CD4-positive, alpha-beta T cell treated with Interleukin-2 at 100 ng/mL for 4 hours (primary cell): ENCODE data around the gene UBE2G2.
"Not testable (repeated sequence)": the region's sequence is repeated elsewhere in the genome, so short reads cannot be mapped to it uniquely, and the experiment has no call there.

Source experiments
- DNase-seq: peaks from one replicate; pipeline ENCODE4 v3.0.0-alpha.2; 2020; ENCODE audit warnings: low spot score

Gene UBE2G2

DNA sequence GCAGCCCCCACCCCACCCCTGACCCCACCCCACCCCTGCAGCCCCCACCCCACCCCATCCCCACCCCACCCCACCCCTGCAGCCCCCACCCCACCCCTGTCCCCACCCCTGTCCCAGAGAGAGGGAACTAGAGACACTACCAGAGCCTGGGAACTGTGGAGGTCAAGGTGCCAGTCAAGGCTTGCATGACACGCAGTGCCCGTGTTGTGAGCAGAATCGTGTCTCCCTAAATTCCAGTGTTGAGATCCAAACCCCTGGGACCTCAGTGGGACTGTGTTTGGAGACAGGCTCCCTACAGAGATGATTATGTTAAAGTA, 34.7 kb upstream of the UBE2G2 start:
- DNase-seq: no peak

DNA sequence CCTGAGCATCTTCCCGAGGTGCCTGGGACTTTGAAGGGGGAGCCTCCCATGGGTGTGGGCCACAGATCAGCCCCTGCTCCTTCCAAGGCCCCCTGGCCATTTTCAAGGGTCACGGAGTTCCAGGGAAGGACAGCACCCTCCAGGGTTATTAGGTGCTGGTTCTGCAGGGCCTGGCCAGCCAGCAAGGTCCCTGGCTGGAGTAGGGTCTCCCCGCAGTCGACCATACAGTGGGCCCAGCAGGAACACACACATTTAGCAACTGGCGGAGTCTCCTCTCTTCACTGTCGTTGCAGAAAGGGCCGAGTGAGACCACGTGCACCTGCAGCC, 34.0 kb upstream of the UBE2G2 start:
- DNase-seq: no peak

DNA sequence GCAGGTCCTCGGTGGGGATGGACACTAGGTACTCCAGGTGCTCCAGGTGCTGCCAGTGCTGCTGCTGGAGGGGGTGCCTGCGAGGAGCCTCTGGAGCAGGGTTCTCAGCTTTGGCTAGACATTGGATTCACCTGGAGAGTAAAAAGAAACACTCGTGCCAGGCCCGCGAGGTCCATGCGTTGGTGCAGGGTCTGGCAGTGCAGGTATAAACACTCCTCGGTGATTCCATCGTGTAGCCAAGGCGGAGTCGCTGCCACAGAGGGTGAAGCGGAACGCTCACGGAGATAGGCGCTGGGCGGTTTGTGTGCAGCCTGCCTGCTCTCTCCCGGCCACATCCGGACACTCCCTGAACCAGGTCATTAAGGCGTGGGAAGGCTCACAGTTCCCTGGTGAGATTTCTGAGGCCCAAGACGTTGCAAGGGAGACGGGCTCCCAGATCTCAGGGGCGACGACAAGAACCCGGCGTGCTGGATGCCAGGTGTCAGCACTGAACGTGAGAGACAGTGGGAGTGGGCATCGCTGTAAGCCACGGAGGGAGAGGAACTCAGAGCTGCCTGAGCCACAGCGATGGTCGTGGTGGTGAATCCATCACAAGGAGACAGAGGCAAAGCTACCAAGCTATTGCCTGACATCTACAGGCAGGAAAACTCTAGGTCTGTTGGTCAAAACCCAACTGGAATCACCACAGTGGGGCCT, 33.5 kb upstream of the UBE2G2 start:
- DNase-seq: no peak

DNA sequence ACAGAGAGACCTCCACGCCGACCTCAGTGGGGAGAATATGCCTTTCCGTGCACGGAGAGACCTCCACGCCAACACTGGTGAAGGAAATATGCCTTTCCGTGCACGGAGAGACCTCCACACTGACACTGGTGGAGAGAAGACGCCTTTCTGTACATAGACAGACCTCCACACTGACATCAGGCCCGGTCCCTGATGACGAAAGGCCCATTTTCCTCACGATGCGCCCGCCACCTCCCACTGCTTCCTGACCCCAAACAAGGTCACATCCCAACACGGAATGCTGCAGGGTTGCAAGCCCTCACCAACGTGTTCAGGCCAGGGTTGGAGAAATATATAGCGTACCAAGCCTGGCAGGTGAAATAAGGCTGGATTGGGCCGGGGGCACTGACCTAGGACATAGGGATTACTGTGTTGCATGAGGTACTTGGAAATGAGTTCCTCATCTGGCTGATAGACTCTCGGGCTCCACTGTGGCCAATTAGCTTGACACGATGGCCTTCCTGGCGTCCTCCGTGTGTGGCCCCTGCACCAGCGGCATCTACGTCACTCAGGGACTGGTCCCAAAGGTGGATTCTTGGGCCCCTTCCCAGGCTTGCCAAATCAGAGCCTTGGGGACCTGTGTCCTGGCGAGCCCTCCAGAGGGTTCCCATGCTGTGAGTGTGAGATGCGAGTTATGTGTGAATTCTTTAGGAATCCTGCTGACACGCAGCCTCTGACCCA, 32.8 kb upstream of the UBE2G2 start:
- DNase-seq: no peak

DNA sequence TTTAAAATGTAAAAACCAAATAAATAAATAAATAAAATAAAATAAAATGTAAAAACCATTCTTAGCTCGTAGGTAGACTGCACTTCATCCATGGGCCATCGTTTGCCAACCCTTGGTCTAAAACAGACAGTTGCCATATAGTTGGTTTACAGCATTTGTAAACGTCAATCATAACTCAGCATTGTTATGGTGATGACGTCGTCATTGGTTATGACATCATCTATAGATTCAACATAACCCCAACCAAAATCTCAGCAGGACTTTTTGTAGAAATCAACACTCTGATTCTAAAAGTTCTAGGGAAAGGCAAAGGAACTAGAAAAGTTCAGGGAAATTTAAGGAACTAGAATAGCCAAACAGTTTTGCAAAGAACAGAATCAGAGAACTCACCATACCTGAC, 32.0 kb upstream of the UBE2G2 start:
- DNase-seq: no peak

DNA sequence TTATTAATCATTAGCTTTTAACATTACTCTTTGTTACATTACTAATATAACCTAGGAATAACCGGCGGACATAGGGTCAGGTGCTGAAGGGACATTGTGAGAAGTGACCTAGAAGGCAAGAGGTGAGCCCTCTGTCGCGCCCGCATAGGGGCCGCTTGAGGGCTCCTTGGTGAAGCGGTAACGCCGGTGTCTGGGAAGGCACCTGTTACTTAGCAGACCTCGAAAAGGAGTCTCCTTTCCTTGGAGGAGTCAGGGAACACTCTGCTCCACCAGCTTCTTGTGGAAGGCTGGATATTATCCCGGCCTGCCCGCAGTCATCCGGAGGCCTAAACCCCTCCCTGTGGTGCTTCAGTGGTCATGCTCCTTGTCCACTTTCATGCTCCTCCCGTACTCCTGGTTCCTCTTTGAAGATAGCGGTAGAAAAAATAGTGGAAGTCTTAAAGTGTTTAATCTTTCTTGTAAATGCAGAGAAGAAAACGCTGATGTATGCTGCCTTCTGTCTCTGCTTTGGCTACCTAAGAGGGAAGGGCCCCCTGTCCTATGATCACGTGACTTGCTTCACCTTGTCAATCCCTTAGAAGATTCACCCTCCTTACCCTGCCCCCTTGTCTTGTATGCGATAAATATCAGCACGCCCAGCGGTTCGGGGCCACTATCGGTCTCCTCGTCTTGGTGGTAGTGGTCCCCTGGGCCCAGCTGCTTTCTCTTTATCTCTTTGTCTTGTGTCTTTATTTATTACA, 31.1 kb upstream of the UBE2G2 start:
- not testable (repeated sequence) for DNase-seq

DNA sequence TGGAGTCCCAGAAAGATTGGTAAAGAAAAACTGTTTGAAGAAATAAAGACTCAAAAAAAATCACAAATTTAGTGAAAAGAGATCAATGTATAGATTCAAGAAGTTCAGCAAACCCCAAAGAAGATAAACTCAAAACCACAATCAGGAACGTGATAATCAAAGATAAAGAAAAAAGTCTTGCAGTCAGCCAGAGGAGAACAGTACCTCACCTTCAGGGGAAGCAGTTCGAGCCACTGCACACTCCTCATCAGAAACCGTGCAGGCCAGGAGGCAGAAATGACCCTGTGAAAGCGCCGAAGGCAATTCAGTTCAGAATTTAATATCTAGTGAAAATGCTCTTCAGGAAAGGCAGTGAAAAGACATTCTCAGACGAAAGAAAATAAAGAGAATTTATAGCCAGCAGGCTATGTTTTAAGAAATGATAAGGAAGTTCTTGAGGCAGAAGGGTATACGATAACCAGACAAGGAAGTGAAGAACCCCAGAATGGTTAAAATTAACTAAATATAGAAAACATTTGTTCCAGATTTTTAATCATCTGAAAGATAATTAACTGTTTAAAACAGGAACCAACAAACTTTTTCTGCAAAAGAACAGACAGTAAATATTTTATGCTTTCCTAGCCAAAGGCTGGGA, 29.7 kb upstream of the UBE2G2 start:
- no peak for DNase-seq

DNA sequence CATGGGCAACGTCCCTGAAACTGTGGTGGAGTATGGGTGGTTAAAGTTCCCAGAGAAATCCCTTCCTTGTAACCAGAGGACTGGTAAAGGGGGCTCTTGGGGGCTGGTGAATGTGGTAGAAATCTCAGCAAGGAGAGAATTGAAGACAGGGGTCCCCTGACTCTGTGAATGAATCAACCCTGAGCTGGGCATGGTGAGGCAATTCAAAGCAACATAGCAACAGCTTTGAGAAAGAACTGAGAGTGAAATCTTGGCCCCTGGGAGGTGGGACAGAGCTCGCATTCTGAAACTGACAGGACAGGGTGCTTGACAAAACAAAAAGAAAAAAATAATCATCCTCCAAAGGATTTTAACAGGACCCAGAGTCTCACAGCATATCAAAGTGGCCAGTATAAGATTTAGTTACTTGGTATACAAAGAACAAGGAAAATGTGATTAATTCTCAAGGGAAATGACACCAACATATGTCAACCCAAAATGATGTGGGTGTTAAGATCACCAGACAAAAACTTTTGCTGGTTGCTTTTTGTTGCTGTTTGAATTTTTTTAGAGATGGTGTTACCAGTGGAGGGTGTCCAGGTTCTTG, 28.0 kb upstream of the UBE2G2 start:
- no peak for DNase-seq

DNA sequence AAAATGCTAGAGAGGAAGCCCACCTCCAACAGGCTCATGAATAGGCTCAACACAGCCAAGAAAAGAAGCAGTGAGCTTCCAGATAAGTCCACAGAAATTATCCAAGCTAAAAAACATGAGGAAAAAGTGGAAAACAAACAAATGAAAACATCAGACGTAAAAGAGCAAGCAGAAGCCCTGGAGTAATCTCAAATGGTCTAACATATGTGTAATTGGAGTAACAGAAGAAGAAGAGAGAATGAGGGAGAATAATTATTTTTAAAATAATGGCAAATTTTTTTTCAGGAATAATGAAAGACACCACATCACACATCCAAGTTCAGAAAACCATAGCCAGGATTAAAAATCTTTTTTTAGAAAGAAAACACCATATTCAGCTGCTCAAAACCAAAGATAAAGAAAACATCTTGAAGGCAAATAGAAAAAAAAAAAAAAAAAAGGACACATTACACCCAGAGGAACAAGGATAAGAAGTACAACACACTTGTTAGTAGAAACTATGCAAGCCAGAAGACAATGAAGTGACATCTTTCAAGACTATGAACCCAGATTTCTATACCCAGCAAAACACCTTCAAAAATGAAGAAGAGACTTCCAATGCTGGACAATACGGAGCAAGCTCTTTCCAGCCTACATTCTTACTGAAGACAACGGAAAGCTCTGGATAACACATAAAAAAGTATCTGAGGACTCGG, 26.9 kb upstream of the UBE2G2 start:
- DNase-seq: no peak

DNA sequence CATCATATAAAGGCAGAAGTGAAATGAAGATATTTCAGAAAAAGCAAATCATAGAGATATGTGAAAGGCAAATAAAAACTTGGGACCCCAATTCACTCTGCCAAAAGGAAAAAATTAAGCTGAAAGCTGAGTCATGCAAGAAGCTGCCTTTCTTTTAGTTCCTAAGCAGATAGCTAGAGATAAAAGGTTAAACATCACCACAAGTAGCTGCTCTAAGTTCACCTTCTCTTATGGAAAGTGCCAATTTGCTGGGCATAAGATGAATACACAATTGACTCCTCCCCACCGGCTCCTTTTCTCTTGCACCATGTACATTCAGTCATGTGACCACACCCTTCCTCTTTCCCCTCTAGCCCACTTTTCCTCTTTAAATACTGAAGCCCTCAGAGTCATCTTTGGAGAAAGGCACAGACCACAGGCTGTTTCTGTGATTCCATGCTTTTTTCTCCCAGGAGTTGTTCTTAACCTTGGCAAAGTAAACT, 21.6 kb upstream of the UBE2G2 start:
- no peak for DNase-seq

DNA sequence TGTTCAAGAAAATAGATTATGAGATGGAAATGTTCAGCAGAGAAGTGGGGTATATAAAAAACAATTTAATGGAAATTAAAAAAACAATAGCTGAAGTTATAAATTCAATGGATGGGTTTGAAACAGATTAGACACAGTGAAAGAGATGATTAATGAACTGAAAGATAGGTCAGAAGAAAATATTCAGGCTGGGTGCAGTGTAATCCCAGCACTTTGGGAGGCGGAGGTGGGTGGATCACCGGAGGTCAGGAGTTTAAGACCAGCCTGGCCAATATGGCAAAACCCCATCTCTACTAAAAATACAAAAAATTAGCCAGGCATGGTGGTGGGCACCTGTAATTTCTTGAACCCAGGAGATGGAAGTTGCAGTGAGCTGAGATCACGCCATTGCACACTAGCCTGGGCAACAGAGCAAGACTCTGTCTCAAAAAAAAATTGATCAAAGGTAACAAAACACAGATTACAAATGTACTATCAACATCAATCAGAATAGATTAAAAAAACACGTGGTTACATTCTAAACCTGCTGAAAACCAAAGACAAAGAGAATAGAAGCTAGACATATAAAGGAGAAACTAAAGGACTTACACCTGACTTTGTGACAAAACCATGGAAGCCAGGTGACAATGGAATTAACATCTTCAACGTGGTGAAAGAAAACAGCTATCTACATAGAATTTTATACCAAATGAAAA, 21.0 kb upstream of the UBE2G2 start:
- DNase-seq: no peak

DNA sequence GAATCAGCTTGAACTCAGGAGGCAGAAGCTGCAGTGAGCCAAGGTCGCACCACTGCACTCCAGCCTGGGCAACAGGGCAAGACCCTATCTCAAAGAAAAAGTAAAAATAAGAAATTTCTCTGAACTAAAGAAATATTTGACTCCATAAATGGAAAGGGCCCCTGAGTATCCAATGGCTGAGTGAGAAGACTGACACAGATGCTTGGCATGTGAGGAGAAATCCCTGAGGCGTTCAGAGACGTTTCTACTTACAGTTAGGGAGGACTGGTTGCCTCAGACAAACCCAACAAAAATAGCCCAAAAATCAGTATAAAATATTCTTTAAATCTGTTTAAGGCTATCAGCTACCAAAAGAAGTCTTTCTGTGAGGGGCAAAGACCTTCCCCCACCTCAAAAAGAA, 19.2 kb upstream of the UBE2G2 start:
- no peak for DNase-seq

DNA sequence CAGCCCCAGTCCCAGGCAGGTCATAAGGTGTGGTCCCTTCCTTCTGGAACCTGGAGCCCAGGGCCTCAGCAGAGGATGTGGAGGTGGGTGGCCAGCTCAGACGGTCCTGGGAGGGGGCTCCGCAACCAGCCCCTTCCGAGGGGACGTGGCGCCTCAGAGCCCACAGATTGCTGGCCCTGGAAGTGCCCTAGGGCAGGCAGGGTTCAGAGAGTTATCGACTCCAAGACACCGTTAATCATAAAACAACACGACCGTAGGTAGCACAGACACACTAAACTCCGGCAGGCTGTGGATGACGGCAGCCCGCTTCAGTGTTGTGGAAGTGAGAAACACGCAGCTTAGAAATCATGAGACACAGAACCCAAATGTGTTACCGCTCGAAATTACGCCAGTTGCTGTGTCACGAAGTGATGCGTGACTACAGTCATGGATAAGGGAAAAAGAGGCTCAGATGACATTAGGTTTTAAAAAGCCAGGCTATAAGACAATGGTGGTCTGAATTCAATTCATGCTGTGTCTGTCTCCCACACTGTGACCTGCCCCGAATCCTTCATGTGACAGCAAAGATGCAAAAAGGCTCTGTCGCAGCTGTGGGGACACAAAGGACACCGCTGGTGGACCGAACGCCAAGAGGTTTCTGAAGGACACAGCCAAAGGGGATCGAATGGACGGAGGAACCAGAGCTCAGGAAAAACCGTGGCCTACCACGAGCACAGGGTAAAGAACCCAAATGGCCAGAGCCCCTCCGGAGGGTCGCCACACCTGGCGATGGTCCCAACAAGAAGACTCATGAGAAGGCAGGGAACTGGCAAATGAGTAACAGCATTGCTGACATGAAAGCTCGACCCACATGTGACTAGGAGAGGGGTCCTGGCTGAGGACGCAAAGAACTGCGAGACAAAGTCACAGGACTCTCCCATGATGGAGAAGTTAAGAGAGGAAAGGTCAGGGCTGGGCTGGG, 17.9 kb upstream of the UBE2G2 start:
- no peak for DNase-seq

DNA sequence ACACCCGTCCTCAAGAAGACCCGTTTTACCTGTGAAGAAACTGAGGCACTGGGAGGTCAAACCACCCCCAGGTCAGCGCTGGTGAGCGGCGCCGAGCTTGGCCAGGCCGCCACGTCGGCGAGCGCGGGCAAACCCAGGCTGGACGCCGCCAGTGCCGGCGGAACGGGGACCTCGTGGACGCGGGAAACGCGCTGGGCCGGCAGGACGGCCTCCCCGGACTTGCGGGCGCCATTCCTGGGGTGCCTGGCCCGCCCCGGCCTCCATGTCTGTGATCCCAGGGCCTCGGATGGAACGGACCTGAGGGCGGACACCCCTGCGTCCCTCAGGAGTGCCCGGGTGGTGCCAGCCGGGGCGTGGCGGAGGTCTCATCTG, 17.0 kb upstream of the UBE2G2 start:
- no peak for DNase-seq

DNA sequence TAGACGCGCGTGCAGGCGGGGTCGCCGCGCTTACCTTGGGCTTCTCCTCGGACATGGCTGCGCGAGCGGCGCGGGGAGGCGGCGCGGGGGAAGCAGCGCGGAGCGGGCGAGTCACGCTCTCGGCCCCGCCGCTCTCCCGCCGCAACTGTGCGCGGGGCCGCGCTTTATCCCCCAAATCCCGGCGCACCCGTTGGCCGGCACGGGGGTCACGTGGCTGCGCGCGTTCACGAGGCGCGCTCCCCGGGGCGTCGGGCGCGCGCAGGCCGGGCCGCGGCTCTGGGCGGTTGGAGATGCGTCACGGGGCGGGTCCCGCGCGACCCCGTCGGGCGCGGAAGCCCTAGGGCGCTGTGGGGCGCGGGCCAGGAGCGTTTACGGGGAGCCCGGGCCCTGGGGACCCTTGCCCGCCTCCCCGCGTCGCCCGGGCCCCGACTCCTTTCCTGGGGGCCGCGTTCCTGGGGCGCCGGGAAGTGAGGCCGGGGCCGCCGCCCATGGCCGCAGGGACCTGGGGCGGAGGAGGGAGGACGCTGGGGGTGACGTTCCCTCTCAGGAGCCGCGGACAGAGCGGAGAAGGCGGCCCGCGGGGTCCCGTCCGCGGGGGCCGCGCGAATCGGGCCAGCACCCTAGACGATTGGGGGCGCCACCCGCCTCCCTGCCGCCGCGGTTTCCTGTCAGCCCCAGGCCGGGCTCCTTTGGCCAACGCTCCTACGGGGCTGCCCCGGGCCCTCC, 16.5 kb upstream of the UBE2G2 start, which contains the start of gene SUMO3:
TSS of gene SUMO3 (minus strand) at position 149 of the 726 bp plus-strand sequence. CDS start at position 55, 94 bp downstream.
- DNase-seq: peak; percentile 87

DNA sequence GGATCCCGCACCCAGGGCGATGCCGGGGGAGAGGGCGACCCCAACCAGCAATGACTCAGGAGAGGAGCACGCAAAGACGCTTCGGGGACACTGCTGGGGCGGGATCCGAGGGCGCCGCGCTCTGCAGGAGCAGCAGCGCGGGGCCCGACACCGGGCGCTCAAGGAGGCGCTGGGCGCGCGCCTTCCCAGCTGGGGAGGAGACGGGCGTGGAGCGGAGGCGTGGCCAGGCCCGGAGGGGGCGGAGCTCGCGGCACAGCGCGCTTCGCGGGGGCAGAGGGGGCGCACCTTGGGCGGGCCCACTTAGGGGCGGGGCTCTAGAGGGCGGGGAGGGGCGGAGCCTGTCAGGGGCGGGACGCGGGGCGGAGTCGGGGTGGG, 15.9 kb upstream of the UBE2G2 start:
- peak; percentile 93 for DNase-seq

DNA sequence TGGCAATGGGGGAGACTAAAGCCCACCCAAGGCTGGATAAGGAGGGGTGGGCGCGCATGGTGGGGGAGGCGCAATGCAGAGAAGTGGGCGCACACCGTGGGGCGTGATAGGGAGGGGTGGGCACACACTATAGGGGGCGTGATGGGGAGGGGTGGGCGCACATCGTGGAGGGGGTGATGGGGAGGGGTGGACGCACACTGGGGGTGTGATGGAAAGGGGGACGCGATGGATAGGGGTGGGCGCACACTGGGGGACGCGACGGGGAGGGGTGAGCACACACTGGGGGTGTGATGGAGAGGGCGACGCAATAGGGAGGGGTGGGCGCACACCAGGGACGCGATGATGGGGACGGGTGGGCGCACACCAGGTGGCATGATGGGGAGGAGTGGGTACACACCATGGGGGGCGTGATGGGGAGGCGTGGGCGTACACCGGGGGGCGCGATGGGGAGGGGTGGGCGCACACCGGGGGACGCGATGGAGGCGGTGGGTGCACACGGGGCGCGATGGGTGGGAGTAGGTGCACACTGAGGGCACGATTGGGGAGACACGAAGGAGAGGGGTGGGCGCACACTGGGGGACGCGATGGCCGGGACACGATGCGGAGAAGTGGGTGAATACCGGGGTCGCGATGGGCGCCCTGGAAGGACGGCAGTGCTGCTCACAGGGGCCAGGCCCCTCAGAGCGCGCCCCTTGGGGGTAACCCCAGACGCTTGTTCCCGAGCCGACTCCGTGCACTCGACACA, 15.3 kb upstream of the UBE2G2 start:
- no peak for DNase-seq

DNA sequence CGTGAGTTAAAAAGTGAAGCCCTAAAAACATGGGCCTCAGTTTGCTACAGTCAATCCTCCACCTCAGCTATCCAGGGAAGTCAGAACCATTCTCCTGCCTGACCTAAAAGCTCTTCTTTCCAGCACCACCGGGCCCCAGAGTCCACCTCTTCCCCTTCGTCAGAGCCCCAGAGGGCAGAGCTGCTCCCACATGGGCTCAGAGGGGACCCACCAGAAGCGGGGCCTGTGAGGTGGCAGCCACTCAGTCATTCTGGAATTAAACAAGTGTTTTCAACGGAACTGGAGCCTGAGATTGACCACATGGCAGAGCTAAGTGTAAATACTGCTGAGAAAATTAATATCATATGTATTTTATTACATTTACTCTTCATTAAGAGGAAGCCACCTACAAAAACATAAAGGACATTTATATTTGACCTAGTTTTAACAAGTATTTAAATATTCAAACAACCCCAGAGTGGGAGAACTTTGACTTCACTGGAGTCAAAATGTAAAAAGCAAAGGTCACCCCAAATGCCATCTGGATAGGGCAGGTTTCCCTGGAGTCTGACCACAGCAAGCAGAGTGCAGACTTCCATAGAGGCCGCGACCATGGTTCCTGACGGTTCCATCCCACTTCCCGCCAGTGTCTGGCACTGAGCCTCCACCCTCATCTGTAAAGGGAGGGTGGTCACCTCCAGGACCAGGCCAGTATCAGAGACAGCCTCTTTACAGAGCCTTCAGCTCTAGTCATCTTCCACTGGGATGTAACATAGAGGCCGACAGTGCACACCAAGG, 14.4 kb upstream of the UBE2G2 start:
- DNase-seq: no peak
